ENCODE measurements around the gene FSTL1. TPM values are rescaled to one million over a fixed set of nuclear protein-coding genes. Genes with fewer than 3 reads are reported as not detected.
"Not testable (repeated sequence)": the region's sequence is repeated elsewhere in the genome, so short reads cannot be mapped to it uniquely, and the experiment has no call there.

FSTL1 gene
- total RNA-seq, 1 donor from 2014 or later = 383 TPM

DNA sequence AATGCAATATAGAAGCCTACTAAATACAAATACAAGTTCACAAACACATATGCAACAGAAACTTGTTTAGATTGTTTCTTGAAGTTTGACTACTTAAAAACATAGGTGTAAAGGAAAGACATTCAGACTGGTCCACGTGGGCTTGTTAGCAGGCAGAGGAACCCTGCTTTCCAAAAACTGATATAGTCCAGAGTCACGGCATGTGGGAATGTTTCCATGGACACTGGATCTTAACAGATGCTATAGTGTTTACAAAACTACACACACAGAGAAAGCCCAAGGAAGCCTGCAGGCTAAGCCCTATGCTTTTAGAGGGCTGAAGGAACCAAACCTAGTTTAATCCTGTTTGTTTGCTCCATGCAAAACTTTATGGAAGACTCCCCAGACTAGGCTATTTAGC, 56.4 kb downstream of the FSTL1 start:
- Mint-ChIP-seq H3K4me3 (no peak overlapping the region), H3K36me3 (peaks cover 35% of the 10 kb centered on the region), H3K27ac (no peak overlapping the region), H3K27me3 (no peaks in the 10 kb centered on the region), H3K4me1 (ENCODE audit: unreplicated experiment) (no peaks in the 10 kb centered on the region), H3K9me3 (no peaks in the 10 kb centered on the region)
- TF ChIP-seq, protein P1, sequence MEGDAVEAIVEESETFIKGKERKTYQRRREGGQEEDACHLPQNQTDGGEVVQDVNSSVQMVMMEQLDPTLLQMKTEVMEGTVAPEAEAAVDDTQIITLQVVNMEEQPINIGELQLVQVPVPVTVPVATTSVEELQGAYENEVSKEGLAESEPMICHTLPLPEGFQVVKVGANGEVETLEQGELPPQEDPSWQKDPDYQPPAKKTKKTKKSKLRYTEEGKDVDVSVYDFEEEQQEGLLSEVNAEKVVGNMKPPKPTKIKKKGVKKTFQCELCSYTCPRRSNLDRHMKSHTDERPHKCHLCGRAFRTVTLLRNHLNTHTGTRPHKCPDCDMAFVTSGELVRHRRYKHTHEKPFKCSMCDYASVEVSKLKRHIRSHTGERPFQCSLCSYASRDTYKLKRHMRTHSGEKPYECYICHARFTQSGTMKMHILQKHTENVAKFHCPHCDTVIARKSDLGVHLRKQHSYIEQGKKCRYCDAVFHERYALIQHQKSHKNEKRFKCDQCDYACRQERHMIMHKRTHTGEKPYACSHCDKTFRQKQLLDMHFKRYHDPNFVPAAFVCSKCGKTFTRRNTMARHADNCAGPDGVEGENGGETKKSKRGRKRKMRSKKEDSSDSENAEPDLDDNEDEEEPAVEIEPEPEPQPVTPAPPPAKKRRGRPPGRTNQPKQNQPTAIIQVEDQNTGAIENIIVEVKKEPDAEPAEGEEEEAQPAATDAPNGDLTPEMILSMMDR (conservative IDR thresholded peaks at IDR 0.05) = no peak
- no peak for DNase-seq (ENCODE audit: extremely low spot score, unreplicated experiment)

DNA sequence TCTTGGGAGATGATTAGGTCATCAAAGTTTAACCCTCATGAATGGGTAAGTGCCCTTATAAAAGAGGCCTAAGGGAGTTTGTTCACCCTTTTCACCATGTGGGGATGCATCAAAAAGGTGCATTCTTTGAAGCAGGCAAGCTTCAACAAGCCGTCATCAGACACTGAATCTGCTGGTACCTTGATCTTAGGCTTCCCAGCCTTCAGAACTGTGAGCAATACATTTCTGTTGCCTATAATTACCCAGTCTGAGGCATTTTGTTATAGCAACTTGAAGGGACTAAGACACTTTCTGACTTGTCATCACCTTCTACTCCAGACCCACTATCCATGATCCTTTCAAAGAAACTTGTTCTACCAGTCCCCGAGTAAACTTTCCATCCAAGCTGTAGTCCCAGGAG, 57.0 kb downstream of the FSTL1 start:
- no peaks in the 10 kb centered on the region for H3K9me3 Mint-ChIP-seq
- peaks cover 33% of the 10 kb centered on the region for H3K36me3 Mint-ChIP-seq
- H3K27ac Mint-ChIP-seq = peak overlapping the region; percentile 7
- H3K4me3 Mint-ChIP-seq = no peak overlapping the region
- DNase-seq (ENCODE audit: extremely low spot score, unreplicated experiment) = no peak
- H3K4me1 Mint-ChIP-seq (ENCODE audit: unreplicated experiment) = no peaks in the 10 kb centered on the region
- no peaks in the 10 kb centered on the region for H3K27me3 Mint-ChIP-seq
- TF ChIP-seq, protein P1 (conservative IDR thresholded peaks at IDR 0.05) = no peak

DNA sequence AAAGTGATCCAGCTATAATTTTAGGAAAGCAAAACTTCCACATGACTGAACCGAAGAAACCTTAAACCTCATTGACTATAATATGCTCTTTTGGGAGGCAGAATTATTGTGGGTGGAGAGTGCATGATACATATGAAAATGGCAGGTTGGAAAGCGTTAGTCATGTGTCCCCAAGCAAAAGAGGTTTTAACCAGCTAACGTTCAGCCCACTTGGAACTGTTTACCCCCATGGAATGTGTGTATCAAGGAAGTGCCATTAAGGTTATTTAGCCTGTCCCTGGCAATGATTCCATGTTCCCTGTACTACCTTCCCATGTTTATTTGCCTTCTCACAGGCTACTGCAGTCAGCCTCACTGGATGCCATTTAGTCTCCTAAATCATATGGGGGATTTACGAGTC, 57.5 kb downstream of the FSTL1 start:
- H3K9me3 Mint-ChIP-seq = no peaks in the 10 kb centered on the region
- H3K27me3 Mint-ChIP-seq = no peaks in the 10 kb centered on the region
- peaks cover 28% of the 10 kb centered on the region for H3K36me3 Mint-ChIP-seq
- H3K4me1 Mint-ChIP-seq (ENCODE audit: unreplicated experiment) = no peaks in the 10 kb centered on the region
- no peak overlapping the region for H3K27ac Mint-ChIP-seq
- no peak for DNase-seq (ENCODE audit: extremely low spot score, unreplicated experiment)
- H3K4me3 Mint-ChIP-seq = no peak overlapping the region
- TF ChIP-seq, protein P1 (conservative IDR thresholded peaks at IDR 0.05) = no peak

DNA sequence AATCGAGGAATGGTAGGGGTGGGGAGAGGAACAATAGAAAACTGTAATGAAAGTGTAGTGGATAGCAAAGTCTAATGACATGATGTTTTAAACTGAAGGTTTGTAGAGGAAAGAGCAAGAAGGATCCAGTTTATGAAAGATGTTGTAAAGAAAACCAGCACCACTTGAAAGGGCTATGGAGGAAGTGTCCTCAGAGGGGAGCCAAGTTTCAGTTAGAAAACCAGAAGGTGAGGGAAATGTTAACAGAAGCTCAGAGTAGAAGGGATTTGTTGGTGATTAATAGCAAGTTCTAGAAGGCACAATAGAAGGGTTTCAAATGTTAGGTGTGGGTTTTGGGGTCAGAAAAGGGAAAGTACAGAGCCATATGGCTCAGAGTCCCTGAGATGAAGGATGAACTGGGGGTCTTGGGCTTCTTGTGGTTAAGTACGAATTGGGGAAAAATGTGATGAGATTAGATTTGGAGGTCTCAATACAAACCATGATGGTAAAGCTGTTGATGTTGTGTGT, 67.8 kb downstream of the FSTL1 start:
- H3K9me3 Mint-ChIP-seq = no peaks in the 10 kb centered on the region
- no peaks in the 10 kb centered on the region for H3K4me1 Mint-ChIP-seq (ENCODE audit: unreplicated experiment)
- no peak overlapping the region for H3K27ac Mint-ChIP-seq
- H3K27me3 Mint-ChIP-seq = no peaks in the 10 kb centered on the region
- TF ChIP-seq, protein P1 (conservative IDR thresholded peaks at IDR 0.05) = no peak
- DNase-seq (ENCODE audit: extremely low spot score, unreplicated experiment) = no peak
- H3K4me3 Mint-ChIP-seq = no peak overlapping the region
- no peaks in the 10 kb centered on the region for H3K36me3 Mint-ChIP-seq

DNA sequence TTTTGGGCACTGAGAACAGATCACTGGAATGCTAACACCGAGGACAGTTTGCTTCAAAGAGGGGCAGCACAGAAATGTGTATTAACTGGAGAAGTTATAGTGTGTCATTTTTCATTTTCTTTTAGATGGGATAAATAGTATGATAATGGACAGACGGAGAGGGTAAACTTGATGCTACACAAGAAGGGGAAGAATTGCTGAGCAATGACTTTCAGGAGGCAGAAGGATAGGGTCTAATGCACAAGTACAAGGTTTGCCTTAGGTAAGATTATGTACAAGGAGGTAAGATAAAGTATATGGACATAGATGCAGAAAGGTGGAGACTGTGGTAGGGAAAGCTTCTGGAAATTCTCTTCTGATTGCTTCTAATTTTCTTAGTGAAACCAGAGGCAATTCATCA, 69.3 kb downstream of the FSTL1 start:
- H3K36me3 Mint-ChIP-seq = no peaks in the 10 kb centered on the region
- no peak for DNase-seq (ENCODE audit: extremely low spot score, unreplicated experiment)
- no peaks in the 10 kb centered on the region for H3K9me3 Mint-ChIP-seq
- H3K27me3 Mint-ChIP-seq = no peaks in the 10 kb centered on the region
- H3K4me3 Mint-ChIP-seq = no peak overlapping the region
- TF ChIP-seq, protein P1 (conservative IDR thresholded peaks at IDR 0.05) = no peak
- H3K4me1 Mint-ChIP-seq (ENCODE audit: unreplicated experiment) = no peaks in the 10 kb centered on the region
- H3K27ac Mint-ChIP-seq = no peak overlapping the region

DNA sequence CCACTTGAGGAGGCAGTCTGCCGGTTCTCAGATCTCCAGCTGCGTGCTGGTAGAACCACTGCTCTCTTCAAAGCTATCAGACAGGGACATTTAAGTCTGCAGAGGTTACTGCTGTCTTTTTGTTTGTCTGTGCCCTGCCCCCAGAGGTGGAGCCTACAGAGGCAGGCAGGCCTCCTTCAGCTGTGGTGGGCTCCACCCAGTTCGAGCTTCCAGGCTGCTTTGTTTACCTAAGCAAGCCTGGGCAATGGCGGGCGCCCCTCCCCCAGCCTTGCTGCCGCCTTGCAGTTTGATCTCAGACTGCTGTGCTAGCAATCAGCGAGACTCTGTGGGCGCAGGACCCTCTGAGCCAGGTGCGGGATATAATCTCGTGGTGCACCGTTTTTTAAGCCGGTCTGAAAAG, 72.8 kb downstream of the FSTL1 start:
- H3K27ac Mint-ChIP-seq; H3K9me3 Mint-ChIP-seq; DNase-seq (ENCODE audit: extremely low spot score, unreplicated experiment); H3K4me1 Mint-ChIP-seq (ENCODE audit: unreplicated experiment); H3K4me3 Mint-ChIP-seq; H3K27me3 Mint-ChIP-seq; H3K36me3 Mint-ChIP-seq: not testable (repeated sequence)
